OCI-LY7 (cell line): Measurements from ENCODE around the gene RIN3. TPM values are rescaled to one million over a fixed set of nuclear protein-coding genes. Genes with fewer than 3 reads are reported as not detected.

Experiments used
- BruUV-seq: library from RNA; stranded (reverse); fragments of 400-500 nt; replicated peaks from 2 replicates; lab custom pipeline; 2021; lab: Mats Ljungman, UMichigan
- CTCF ChIA-PET: fragments of 300-600 bp; sonication (Branson Sonifier 250); formaldehyde crosslinking; loops from one replicate; lab custom pipeline; 2022; ENCODE audit warnings: antibody characterized with exemption; ENCODE audit not compliant: unreplicated experiment; lab: Charles Lee
- POLR2A ChIA-PET: fragments of 300-600 bp; sonication (Branson Sonifier 250); formaldehyde crosslinking; loops from one replicate; lab custom pipeline; 2022; ENCODE audit warnings: antibody characterized with exemption; lab: Charles Lee
- DNase-seq: peaks from one replicate; pipeline ENCODE4 v3.0.0-alpha.2; 2015; ENCODE audit warnings: low spot score
- H2AFZ ChIP-seq: fragments of 200-600 bp; sonication (generic), shearing (Covaris generic); 2 replicates; pipeline ENCODE4 v1.6.1; 2014; ENCODE audit warnings: mild to moderate bottlenecking, antibody characterized with exemption, low read length, moderate library complexity
- H3K27ac ChIP-seq: fragments of 200-600 bp; sonication (generic); 2 replicates; pipeline ENCODE4 v1.5.1; 2014; ENCODE audit warnings: mixed run types, low read depth, mild to moderate bottlenecking, moderate library complexity, low read length, inconsistent platforms; ENCODE audit not compliant: poor library complexity, severe bottlenecking
- H3K36me3 ChIP-seq: fragments of 200-600 bp; sonication (generic); 2 replicates; pipeline ENCODE4 v1.6.1; 2014; ENCODE audit warnings: mild to moderate bottlenecking, antibody characterized with exemption, low read length, moderate library complexity, mixed read lengths; ENCODE audit not compliant: insufficient read depth
- H3K4me1 ChIP-seq: fragments of 200-600 bp; sonication (generic); 2 replicates; pipeline ENCODE4 v1.5.1; 2014; ENCODE audit warnings: mild to moderate bottlenecking, low read length; ENCODE audit not compliant: insufficient read depth, poor library complexity, severe bottlenecking
- H3K4me2 ChIP-seq: fragments of 200-600 bp; sonication (generic); 2 replicates; pipeline ENCODE4 v1.6.1; 2014; ENCODE audit warnings: mild to moderate bottlenecking, low read length
- H3K4me3 ChIP-seq: fragments of 200-600 bp; sonication (generic); 2 replicates; pipeline ENCODE4 v1.5.1; 2014; ENCODE audit warnings: mild to moderate bottlenecking, low read depth, low read length; ENCODE audit not compliant: poor library complexity, severe bottlenecking
- H3K79me2 ChIP-seq: fragments of 200-600 bp; sonication (generic); 2 replicates; pipeline ENCODE4 v1.6.1; 2016; ENCODE audit warnings: low read depth, mild to moderate bottlenecking, low read length, moderate library complexity, mixed read lengths; ENCODE audit not compliant: insufficient read depth
- H3K9me2 ChIP-seq: fragments of 200-600 bp; sonication (generic); 2 replicates; pipeline ENCODE4 v1.6.1; 2016; ENCODE audit warnings: mild to moderate bottlenecking, low read length, mixed read lengths; ENCODE audit not compliant: insufficient read depth
- H3K9me3 ChIP-seq: fragments of 200-600 bp; sonication (generic); 2 replicates; pipeline ENCODE4 v1.6.1; 2014; ENCODE audit warnings: mild to moderate bottlenecking, mixed run types, low read length, mixed read lengths
- H4K20me1 ChIP-seq: fragments of 200-600 bp; sonication (generic); 2 replicates; pipeline ENCODE4 v1.6.1; 2014; ENCODE audit warnings: mild to moderate bottlenecking, antibody characterized with exemption, low read length, moderate library complexity, mixed read lengths; ENCODE audit not compliant: insufficient read depth
- EZH2phosphoT487 ChIP-seq: fragments of 200-600 bp; sonication (generic); IDR thresholded peaks from 2 replicates; pipeline ENCODE4 v1.6.1; 2018; ENCODE audit warnings: low read depth, borderline replicate concordance, mild to moderate bottlenecking, mixed run types, antibody characterized with exemption, low read length, moderate library complexity, mixed read lengths
- intact Hi-C: fragments of 100-400 bp; cut with micrococcal nuclease; formaldehyde crosslinking; loops from one replicate; pipeline ENCODE4 v1.10.0; 2022; ENCODE audit not compliant: unreplicated experiment
- total RNA-seq, 2 experiments: library from RNA; depleted of rRNA in 1 of 2; stranded (reverse); fragments of >200 nt in 1 of 2; shearing (Covaris generic) in 1 of 2; gene quantifications; 2 replicates each; pipeline ENCODE4 v1.2.3, GENCODE V29; 2014 to 2022
- TF ChIP-seq, protein P1 (sequence below): fragments of 200-600 bp; sonication (generic); conservative IDR thresholded peaks from 2 replicates; pipeline ENCODE4 v1.5.1; 2014; ENCODE audit warnings: mild to moderate bottlenecking, antibody characterized with exemption, low read length, moderate library complexity, mixed read lengths

Gene RIN3
- total RNA-seq, 2 experiments from 2014 or later = not detected

DNA sequence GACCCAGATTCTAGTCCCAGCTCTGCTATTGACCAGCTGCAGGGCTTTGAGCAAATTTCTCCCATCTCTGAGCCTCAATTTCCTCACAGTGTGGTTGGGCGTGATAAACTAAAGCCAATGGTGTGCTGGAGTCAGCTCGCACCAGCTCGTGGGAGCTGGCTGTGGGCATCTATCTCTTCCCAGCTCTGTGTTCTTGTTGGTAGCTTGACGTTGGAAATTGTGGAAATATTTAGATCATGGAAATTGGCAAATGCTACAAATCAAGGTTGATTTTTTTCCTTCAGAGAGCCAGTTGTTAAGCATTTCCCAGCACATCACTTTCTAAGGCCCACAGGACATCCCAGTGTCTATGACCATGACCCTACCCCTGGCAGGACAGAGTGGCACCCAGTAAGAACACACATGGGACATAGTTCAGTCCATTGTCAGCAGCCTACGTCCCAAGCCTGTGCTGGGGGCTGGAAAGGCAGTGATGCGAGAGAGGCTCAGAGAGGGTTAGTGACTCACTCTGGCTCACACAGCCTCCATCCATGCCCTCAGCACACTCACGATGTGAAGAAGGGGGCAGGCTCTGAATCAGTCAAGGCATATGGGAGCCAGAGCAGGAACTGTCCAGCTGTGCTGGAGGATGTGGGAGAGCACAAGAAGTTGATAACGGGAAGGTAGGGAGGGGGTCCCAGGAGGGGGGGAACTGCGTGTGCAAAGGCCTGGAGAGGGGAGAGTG is 157.2 kb downstream of the RIN3 start:
- ChIA-PET CTCF (no interaction called here), POLR2A (interaction anchor here (0.7 to 1.4 kb wide), 4 partner anchors 11 to 122 kb away, joined by 3 to 7 read pairs (median 3); no protein-coding TSS in a partner anchor)
- no peak for DNase-seq
- no peaks in the 10 kb centered on the region for H4K20me1 ChIP-seq
- no peak overlapping the region for H3K4me2 ChIP-seq
- H2AFZ ChIP-seq = peak overlapping the region; percentile 55; the same call in 1 of the 2 replicates
- intact Hi-C loops = no loop called here
- no peak overlapping the region for H3K27ac ChIP-seq
- TF ChIP-seq, protein P1, sequence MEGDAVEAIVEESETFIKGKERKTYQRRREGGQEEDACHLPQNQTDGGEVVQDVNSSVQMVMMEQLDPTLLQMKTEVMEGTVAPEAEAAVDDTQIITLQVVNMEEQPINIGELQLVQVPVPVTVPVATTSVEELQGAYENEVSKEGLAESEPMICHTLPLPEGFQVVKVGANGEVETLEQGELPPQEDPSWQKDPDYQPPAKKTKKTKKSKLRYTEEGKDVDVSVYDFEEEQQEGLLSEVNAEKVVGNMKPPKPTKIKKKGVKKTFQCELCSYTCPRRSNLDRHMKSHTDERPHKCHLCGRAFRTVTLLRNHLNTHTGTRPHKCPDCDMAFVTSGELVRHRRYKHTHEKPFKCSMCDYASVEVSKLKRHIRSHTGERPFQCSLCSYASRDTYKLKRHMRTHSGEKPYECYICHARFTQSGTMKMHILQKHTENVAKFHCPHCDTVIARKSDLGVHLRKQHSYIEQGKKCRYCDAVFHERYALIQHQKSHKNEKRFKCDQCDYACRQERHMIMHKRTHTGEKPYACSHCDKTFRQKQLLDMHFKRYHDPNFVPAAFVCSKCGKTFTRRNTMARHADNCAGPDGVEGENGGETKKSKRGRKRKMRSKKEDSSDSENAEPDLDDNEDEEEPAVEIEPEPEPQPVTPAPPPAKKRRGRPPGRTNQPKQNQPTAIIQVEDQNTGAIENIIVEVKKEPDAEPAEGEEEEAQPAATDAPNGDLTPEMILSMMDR = no peak
- no peak for TF ChIP-seq EZH2phosphoT487
- H3K4me3 ChIP-seq = no peak overlapping the region
- no TSS peak for BruUV-seq
- H3K9me3 ChIP-seq = no peaks in the 10 kb centered on the region
- no peaks in the 10 kb centered on the region for H3K9me2 ChIP-seq
- no peaks in the 10 kb centered on the region for H3K79me2 ChIP-seq
- H3K4me1 ChIP-seq = peaks cover 9% of the 10 kb centered on the region
- H3K36me3 ChIP-seq = no peaks in the 10 kb centered on the region

DNA sequence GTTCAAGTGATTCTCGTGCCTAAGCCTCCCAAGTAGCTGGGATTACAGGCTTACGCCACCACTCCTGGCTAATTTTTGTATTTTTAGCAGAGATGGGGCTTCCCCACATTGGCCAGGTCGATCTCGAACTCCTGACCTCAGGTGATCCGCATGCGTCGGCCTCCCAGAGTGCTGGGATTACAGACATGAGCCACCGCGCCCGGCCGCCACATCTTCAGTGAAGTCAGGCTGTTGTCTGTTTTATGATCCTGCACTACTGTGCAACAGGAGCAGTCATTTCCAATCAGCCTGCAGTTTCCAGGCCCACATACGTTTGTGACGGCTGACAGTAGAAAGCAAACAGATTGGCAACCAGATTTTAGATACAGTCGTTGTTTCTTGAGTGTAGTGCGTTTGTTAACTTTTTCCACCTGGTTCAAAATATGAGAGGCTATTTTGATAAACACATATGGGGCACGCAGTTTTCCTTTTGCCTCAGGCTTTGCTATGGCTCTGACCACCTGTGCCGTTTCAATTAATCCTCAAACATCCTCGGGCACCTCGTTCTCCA is 160.1 kb downstream of the RIN3 start:
- H2AFZ ChIP-seq = no peak overlapping the region
- no peak for DNase-seq
- H4K20me1 ChIP-seq = no peaks in the 10 kb centered on the region
- no peaks in the 10 kb centered on the region for H3K9me2 ChIP-seq
- ChIA-PET POLR2A (no interaction called here), CTCF (no interaction called here)
- TF ChIP-seq, protein P1 = no peak
- no peak for TF ChIP-seq EZH2phosphoT487
- H3K79me2 ChIP-seq = no peaks in the 10 kb centered on the region
- H3K27ac ChIP-seq = no peak overlapping the region
- no peaks in the 10 kb centered on the region for H3K36me3 ChIP-seq
- no TSS peak for BruUV-seq
- peaks cover 27% of the 10 kb centered on the region for H3K4me1 ChIP-seq
- intact Hi-C loops = no loop called here
- no peaks in the 10 kb centered on the region for H3K9me3 ChIP-seq
- no peak overlapping the region for H3K4me2 ChIP-seq
- no peak overlapping the region for H3K4me3 ChIP-seq

DNA sequence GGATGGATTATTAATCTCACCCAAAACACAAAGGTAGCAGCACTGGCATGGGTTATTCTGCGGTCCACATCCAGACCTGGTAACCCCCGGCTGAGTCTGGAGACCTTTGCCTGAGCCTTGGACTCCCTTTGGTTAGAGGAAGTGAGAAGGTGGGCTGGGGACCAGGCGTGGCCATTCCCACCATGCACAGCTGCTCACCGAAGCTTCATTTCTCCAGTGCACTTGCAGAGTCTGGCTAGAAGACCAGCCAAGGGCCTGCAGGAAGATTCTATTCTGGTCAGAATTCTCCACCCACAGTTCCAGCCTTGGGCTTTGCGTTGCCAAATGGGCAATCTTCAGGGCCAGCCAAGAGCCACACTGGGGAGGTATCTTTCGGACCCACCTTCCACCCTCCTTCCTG is 161.8 kb downstream of the RIN3 start:
- Histone ChIP-seq H3K9me2 (no peaks in the 10 kb centered on the region), H3K4me1 (peaks cover 22% of the 10 kb centered on the region), H2AFZ (no peak overlapping the region), H3K36me3 (no peaks in the 10 kb centered on the region), H3K27ac (no peak overlapping the region), H3K9me3 (no peaks in the 10 kb centered on the region), H4K20me1 (no peaks in the 10 kb centered on the region), H3K4me3 (no peak overlapping the region), H3K4me2 (peak overlapping the region; percentile 20; the same call in 1 of the 2 replicates), H3K79me2 (no peaks in the 10 kb centered on the region)
- no TSS peak for BruUV-seq
- CTCF ChIA-PET = no interaction called here
- no peak for DNase-seq
- intact Hi-C loops = no loop called here
- POLR2A ChIA-PET = interaction anchor here (0.7 kb wide), 1 partner anchor 326 kb away, joined by 3 read pairs; no protein-coding TSS in a partner anchor
- TF ChIP-seq EZH2phosphoT487 = no peak
